Esophagus squamous epithelium (tissue), 5 donors: Measurements from ENCODE around the gene PICK1. TPM values are rescaled to one million over a fixed set of nuclear protein-coding genes. Genes with fewer than 3 reads are reported as not detected.

Experiments
- DNase-seq: peaks from one replicate; lab custom pipeline; 2025; lab: John Stamatoyannopoulos, UW
- H3K27ac ChIP-seq, 4 donors: fragments of 200-600 bp; sonication (generic); one replicate each; pipeline ENCODE4 v1.5.1; 2016 to 2019; ENCODE audit warnings: mild to moderate bottlenecking in 1 of 4
- H3K27me3 ChIP-seq, 4 donors: fragments of 200-600 bp; sonication (generic); 1 replicate in 3 of 4; 2 replicates in 1 of 4; pipeline versions ENCODE4 v1.5.1 to v1.6.0; 2017 to 2021; ENCODE audit warnings: antibody characterized with exemption in 1 of 4
- H3K36me3 ChIP-seq, 3 donors: fragments of 200-600 bp; sonication (generic); one replicate each; pipeline ENCODE4 v1.5.1; 2016 to 2019
- H3K4me1 ChIP-seq, 3 donors: fragments of 200-600 bp; sonication (generic); one replicate each; pipeline ENCODE4 v1.5.1; 2017 to 2019
- H3K4me3 ChIP-seq, 4 donors: fragments of 200-600 bp; sonication (generic); 1 replicate in 3 of 4; 2 replicates in 1 of 4; pipeline ENCODE4 v1.5.1; 2016 to 2019; ENCODE audit warnings: mild to moderate bottlenecking in 2 of 4, moderate library complexity in 1 of 4
- H3K9me3 ChIP-seq, 3 donors: fragments of 200-600 bp; sonication (generic); one replicate each; pipeline ENCODE4 v1.5.1; 2016 to 2019
- CTCF ChIP-seq, 6 experiments: fragments of 450-650 bp in 4 of 6; fragments of 200-600 bp in 2 of 6; sonication (generic) in 2 of 6; IDR thresholded peaks; one replicate each; pipeline ENCODE4 v1.5.1; 2016 to 2019; ENCODE audit warnings: antibody characterized with exemption in 6 of 6, mild to moderate bottlenecking in 4 of 6, moderate library complexity in 4 of 6
- POLR2A ChIP-seq, 4 donors: fragments of 450-650 bp; IDR thresholded peaks; one replicate each; pipeline ENCODE4 v1.6.1; 2017; ENCODE audit warnings: antibody characterized with exemption in 4 of 4, mild to moderate bottlenecking in 4 of 4, moderate library complexity in 3 of 4
- whole genome bisulfite sequencing, 2 donors: methylation state at CpG; one replicate each; pipeline ENCODE4 v1.1.5; 2018; 5-methylcytosine and 5-hydroxymethylcytosine counted together
- intact Hi-C: fragments of 100-400 bp; cut with DNase I; formaldehyde crosslinking; loops from one replicate; pipeline ENCODE4 v1.15.0; 2022
- total RNA-seq, 4 donors: library from RNA; depleted of rRNA; stranded (reverse); fragments of >200 nt; gene quantifications; one replicate each; pipeline ENCODE4 v1.1.0, GENCODE V29; 2016
- donor health status: DM: yes; HTN: yes; CAD: no.

Gene PICK1
- total RNA-seq, 4 donors from 2014 or later: 26.3 to 53.1 (median 31.2) TPM

- DNase-seq: no peak
- Histone ChIP-seq H3K27ac (peak within 1 kb of the TSS in 3 of 4 donors; percentile 2 to 56 (median 49)), H3K4me1 (peaks cover 5 to 51% (median 22%) of the 10 kb centered on the region in 3 donors), H3K4me3 (no peak within 1 kb of the TSS), H3K36me3 (peaks cover 0 to 18% (median 0%) of the 10 kb centered on the region in 3 donors), H3K27me3 (peaks cover 0 to 4% (median 0%) of the 10 kb centered on the region in 4 donors), H3K9me3 (no peaks in the 10 kb centered on the region)
- 53 to 57% methylated on average over 6 to 11 of the region's 19 CpGs for WGBS, 2 donors
- TF ChIP-seq CTCF (IDR thresholded peaks at IDR 0.05): no peak
- no peak for TF ChIP-seq POLR2A (IDR thresholded peaks at IDR 0.05)
- intact Hi-C loops: no loop called here
Observed at GRCh38 chr22:38110008-38110862, 53.0 kb downstream of the PICK1 start, which contains the start of gene BAIAP2L2. Gene BAIAP2L2, minus strand, starts transcription at chr22:38110684. Its CDS starts 159 bp downstream, at chr22:38110525.

DNA sequence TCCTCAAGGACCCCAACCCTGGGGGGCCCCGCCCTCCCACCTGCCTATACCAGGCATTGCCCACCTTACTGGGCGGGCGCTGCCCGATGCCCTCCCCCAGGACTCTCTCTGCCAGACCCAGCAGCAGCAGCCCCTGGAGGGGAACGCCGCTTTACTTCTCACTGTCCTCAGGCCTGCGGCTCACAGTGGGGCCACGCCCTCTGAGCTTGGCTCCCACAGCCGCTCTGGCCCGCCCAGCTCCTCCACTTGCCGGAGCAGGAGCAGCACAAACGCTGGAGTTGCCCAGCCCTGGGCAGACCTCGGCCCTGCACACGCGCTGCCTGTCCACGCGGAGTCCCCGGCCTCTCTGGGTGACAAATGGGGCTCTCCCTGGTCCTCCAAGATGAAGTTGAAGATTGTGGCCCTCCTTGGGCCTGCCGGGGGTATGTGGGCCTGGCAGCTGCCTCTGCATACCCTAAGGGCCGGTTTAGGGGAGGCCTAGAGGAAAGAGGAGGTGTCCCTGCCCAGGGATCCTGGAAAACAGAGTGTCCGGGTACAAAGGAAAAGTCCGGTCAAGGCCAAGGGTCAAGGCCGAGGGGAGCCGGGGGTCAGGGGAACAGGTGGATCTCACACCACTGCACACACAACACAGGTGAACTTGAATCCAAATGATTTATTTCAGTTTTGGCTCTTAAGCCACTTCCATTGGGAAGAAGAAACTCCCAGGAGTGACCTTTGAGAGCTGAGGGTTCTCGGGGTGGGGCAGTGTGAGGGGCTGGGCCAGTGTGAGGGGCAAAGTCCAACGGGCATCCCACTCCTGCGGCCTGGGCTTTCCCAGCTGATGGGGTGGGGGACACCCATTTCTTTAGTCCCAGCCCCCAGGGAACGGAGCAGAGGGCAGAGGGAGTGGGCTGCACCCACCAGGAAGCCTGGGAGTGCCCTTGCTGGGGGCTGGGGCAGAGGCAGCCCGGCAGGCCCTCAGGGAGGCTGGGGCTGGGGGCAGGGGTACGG, 54.0 kb downstream of the PICK1 start:
- H3K27me3 ChIP-seq: peaks cover 0 to 4% (median 0%) of the 10 kb centered on the region in 4 donors
- H3K9me3 ChIP-seq: no peaks in the 10 kb centered on the region
- TF ChIP-seq POLR2A (IDR thresholded peaks at IDR 0.05) (no peak), CTCF (IDR thresholded peaks at IDR 0.05) (no peak)
- peaks cover 0 to 24% (median 0%) of the 10 kb centered on the region in 3 donors for H3K36me3 ChIP-seq
- WGBS, 2 donors: 73 to 84% methylated on average over 5 to 9 of the region's 30 CpGs
- peak overlapping the region in 3 of 4 donors; percentile 2 to 56 (median 49) for H3K27ac ChIP-seq
- intact Hi-C loops: no loop called here
- H3K4me1 ChIP-seq: peaks cover 5 to 51% (median 22%) of the 10 kb centered on the region in 3 donors
- DNase-seq: no peak
- no peak overlapping the region for H3K4me3 ChIP-seq

DNA sequence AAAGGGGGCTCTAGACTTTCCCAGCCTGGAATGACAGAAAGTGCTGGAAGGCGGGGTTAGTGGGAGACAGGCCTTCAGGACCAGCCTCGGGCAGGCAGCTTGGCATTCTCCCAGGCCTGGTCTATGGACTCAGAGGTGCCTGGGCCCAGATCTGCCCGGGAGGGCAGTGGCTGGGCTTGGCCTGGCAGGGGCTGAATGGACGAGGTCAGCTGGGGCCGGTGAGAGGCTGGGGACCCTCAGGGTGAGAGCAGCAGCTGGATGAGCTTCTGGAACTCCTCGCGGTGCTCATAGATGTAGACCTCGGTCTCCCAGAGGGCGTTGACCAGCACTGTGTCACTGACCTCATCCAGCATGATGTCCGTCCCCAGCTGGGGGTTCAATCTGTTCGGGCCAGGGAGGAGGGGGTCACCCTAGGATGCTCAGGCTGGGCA, 54.7 kb downstream of the PICK1 start:
- H3K27ac ChIP-seq: no peak overlapping the region

GRCh38 chr22:38112381-38112780, 55.2 kb downstream of the PICK1 start:
- Histone ChIP-seq H3K36me3 (peaks cover 0 to 24% (median 0%) of the 10 kb centered on the region in 3 donors), H3K4me3 (no peak overlapping the region), H3K9me3 (no peaks in the 10 kb centered on the region), H3K27ac (no peak overlapping the region), H3K27me3 (peaks cover 0 to 4% (median 0%) of the 10 kb centered on the region in 4 donors), H3K4me1 (peaks cover 5 to 51% (median 22%) of the 10 kb centered on the region in 3 donors)
- intact Hi-C loops: no loop called here
- WGBS, 2 donors: 70 to 82% methylated on average over 2 to 13 of the region's 22 CpGs
- no peak for DNase-seq
- TF ChIP-seq CTCF (IDR thresholded peaks at IDR 0.05): no peak
- TF ChIP-seq POLR2A (IDR thresholded peaks at IDR 0.05): no peak

More for the DNA sequence above, 54.7 kb downstream of the PICK1 start:
- intact Hi-C loops: no loop called here
- Histone ChIP-seq H3K4me1 (peaks cover 5 to 51% (median 22%) of the 10 kb centered on the region in 3 donors), H3K4me3 (no peak overlapping the region), H3K9me3 (no peaks in the 10 kb centered on the region), H3K27me3 (peaks cover 0 to 4% (median 0%) of the 10 kb centered on the region in 4 donors), H3K36me3 (peaks cover 0 to 24% (median 0%) of the 10 kb centered on the region in 3 donors)
- no peak for DNase-seq
- WGBS, 2 donors: 83 to 86% methylated on average over 5 to 7 of the region's 11 CpGs
- TF ChIP-seq POLR2A (IDR thresholded peaks at IDR 0.05): no peak
- no peak for TF ChIP-seq CTCF (IDR thresholded peaks at IDR 0.05)
